GM04503 (cell line): ENCODE measurements around the gene ARFGEF2.
"Not testable (repeated sequence)": the region's sequence is repeated elsewhere in the genome, so short reads cannot be mapped to it uniquely, and the experiment has no call there.

Source experiments
- DNase-seq: peaks from one replicate; pipeline ENCODE4 v3.0.0-alpha.2; 2012; ENCODE audit warnings: low read depth

Gene ARFGEF2

DNA sequence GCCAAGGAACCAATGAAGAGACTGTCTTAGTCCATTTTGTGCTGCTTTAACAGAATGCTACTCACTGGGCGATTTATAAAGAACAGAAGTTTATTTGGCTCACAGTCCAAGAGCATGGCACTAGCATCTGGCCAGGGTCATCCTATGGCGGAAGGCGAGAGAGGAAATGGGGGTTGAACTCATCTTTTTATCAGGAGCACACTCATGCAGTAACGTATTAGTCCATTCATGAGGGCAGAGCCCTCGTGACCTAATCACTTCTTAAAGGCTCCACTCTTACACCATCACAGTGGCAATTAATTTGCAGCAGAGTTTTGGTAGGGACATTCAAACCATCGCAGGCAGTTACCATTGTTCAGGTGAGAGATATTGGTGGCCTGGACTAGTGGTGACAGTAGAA lies 8.5 kb downstream of the ARFGEF2 start:
- no peak for DNase-seq

DNA sequence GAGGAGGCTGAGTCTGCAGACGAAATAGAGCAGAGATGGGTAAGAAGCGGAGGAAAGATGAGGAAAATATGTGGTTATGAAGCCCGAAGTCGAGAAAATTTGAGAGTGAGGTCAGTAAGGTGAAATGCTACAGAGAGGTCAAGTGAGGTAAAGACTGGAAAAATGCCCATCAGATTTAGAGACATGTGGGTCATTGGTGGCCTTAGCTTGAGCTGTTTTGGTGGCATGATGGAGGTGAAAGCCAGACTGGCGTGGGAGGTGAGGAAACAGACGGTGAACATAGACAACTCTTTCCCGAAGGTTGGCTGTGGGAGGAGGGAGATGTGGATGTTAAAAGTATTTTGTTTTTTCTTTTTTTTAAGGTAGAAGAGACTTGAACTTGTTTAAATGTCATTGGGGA lies 9.4 kb downstream of the ARFGEF2 start:
- DNase-seq: no peak

DNA sequence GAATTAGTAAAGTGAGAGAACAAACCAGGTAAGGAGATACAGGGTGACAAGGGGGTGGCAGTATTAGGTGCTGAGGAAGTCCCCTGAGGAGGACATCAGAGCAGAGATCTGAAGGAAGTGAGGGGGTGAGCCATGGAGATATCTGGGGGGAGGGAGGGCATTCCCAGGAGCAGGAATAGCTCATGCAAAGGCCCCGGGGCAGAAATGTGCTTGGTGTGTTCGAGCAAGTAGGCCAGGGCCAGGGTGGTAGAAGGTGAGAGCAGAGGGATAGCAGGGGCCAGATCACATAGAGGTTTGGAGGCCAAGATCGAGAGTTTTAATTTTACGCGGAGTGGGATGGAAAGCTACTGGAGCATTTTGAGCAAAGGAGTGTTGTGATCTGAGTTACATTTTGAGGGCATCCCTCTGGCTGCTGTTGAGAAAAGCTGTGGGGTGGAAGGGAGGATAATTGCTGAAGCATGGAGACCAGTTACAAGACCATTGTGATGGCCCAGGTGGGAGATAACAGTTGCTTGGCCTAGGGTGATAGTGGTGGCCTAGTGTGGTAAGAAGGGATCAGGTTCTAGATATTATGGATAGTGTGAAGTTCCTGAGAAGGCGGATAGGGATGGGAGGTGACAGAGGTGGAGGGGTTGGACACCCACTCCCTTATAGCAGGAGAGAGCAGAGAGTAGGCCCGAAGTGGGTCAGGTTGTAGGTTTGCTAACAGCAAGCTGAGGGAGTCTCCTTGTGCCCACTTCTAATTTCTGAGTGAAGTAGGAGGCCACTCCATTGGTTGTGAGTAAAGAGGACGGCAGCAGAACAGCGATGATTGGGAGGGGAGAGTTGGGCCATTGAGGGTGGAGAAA lies 10.2 kb downstream of the ARFGEF2 start:
- no peak for DNase-seq

DNA sequence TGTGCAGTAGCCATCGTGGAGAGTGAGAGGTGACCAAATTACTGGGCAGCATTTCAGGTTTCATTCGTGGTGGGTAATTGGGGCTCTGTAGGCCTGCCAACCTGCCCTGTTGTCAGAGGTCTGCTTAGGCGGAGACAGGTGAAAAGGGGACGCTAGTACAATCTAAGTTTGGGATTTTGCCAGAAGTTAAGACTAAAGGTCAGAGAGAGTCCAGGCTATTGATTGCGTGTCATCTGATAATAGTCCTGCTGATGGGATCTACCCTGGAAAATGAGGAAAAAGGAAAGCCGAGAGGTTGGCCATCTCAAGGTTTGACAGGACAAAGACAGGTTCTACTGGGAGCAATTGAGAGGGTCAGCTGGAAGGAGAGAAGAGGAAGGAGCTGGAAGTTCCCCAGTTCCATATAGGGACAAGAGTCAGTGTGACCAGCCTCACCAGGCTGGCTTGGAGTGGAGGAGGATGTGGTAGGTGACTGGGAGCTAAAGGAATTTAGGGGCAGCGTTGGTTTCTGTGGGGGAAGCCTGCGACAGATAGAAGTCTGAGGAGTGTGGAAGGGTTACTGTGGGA lies 10.9 kb downstream of the ARFGEF2 start:
- no peak for DNase-seq

DNA sequence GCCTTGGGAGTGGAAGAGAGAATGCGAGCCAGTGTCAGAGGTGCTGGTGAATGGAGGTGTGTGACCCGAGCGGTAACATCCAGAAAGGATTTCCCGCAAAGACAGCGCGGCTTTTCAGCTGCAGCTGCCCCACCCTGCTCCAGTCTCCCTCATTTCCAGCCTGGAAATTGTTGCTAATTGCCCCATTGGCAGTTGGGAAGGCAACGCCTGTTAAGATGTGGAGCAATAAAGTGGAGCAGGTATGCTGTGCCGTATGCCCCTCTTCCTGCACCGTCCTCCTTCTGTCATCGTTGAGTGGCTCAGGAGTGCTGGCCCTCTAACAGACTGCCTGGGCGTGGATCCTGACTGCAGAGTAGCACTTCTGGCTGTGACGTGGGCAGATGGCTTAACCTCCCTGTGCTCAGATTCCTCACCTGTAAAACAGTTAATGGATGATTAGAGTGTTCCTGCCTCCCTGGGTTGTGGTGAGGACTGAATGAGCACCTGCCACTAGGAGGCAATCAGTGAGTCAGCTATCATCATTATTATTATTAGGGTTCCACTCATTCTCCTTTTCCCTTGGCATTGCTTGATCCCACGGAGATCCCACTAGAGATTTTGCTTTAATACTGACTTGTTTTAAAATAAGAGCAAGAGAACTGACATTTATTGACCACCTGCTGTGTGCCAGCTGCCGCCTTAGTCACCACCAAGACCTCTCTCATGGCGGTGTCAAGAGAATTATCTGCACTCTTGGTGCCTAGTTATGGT lies 11.7 kb downstream of the ARFGEF2 start:
- no peak for DNase-seq

DNA sequence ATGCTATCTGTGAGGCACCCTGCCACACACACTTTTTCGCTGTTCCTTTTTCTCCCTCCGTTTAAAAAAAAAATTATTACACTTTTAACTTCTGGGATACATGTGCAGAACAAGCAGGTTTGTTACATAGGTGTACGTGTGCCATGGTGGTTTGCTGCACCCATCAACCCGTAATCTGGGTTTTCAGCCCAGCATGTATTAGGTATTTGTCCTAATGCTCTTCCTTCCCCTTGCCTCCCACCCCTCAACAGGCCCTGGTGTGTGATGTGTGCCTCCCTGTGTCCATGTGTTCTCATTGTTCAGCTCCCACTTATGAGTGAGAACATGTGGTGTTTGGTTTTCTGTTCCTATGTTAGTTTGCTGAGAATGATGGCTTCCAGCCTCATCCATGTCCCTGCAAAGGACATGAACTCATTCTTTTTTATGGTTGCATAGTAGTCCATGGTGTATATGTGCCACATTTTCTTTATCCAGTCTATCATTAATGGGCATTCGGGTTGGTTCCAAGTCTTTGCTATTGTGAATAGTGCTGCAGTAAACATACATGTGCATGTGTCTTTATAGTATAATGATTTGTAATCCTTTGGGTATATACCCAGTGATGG lies 12.9 kb downstream of the ARFGEF2 start:
- not testable (repeated sequence) for DNase-seq

DNA sequence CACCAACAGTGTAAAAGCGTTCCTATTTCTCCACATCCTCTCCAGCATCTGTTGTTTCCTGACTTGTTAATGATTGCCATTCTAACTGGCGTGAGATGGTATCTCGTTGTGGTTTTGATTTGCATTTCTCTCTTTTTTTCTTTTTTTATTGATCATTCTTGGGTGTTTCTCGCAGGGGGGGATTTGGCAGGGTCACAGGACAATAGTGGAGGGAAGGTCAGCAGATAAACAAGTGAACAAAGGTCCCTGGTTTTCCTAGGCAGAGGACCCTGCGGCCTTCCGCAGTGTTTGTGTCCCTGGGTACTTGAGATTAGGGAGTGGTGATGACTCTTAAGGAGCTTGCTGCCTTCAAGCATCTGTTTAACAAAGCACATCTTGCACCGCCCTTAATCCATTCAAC lies 13.5 kb downstream of the ARFGEF2 start:
- not testable (repeated sequence) for DNase-seq

DNA sequence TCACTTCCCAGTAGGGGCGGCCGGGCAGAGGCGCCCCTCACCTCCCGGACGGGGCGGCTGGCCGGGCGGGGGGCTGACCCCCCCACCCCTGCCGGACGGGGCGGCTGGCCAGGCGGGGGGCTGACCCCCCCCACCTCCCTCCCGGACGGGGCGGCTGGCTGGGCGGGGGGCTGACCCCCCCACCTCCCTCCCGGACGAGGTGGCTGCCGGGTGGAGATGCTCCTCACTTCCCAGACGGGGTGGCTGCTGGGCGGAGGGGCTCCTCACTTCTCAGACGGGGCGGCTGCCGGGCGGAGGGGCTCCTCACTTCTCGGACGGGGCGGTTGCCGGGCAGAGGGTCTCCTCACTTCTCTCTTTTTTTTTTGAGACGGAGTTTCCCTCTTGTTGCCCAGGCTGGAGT lies 14.7 kb downstream of the ARFGEF2 start:
- not testable (repeated sequence) for DNase-seq

DNA sequence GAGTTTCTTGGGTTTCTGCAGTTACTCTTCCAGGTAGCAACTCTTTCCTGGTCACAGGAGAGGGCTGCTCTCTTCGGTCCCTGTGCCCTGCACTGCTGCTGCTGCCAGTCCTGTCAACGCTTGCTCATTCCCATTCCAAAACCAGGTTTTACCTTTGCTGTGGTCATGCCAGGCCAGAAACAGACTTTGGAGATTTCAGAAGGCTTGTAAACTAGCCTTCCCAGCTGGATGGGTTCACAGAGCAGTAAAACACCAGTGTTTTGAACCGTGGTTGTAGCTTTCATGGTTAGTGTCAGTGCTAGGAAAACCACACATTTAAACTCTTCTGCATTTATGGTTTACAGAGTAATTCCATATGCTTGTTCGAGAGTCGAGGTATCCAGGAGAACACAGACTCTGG lies 16.2 kb downstream of the ARFGEF2 start:
- DNase-seq: no peak

DNA sequence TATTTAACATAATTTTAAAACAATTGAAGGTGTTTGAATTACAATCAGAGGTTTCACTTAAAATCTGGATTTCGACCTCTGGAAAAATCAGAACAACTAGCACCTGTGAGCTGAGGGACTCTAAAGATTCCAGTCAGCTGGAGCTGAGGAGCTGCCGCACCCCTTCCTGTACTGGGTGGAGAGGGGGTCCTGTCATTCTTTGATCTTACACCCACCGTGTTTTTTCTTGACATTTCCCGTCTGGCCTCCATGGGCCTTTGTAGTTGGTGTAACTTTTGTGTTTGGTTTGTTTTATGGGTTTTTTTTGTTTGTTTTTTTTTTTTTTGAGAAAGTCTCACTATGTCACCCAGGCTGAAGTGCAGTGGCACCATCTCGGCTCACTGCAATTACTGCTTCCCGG lies 17.2 kb downstream of the ARFGEF2 start:
- no peak for DNase-seq

DNA sequence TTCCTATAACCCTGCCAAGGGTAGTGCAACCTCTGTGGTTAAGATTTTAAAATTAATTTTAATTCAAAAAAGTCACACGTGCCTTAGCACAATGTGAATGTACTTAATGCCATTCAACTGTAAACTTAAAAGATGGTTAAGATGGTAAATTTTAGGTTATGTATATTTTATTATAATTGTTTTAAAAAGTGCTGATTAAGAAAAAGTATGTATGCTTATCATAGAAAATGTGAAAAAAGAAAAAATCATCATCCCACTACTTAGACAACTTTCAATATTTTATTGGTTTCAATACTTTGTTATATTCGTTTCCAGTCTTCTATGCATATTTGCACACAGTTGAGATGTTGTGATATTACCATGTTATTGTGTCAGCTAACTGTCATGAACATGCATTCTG lies 18.7 kb downstream of the ARFGEF2 start:
- DNase-seq: no peak

DNA sequence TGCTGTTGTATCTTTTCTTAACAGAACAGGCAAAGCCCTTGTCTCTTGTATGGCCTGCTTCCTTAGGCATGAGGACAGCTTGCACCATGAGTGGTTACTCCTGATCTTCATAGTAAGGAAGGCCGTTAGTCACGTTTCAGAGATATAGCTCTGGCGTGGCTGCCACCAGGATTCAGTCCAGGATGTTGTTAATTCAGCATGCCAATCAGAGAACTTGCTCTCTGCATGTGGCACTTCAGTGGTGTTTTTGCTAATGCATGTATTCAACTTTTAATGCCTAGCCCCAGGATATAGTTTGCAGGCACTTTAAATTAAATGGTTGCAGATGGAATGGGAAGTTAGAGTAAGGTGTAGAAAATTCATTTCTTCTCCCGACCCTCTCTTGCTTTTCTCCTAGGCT lies 20.0 kb downstream of the ARFGEF2 start:
- DNase-seq: no peak

DNA sequence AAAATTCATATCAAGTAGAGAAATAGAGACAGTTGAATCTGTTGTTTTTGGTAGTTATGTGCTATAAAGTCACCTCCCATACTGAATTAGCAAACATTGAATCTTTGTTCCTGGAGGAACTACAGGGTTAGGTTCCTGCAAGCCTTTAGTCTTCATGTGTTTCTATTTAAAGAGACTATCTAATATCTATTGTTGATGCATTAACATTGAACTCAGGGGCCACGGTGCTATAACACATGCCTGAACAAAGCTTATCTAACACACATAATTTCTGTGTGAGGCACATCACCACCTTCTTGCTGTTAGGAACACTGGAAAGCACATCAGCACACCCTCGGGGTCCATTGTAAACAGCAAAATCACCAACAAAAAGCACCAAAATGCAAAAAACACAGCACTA lies 21.2 kb downstream of the ARFGEF2 start:
- DNase-seq: no peak

DNA sequence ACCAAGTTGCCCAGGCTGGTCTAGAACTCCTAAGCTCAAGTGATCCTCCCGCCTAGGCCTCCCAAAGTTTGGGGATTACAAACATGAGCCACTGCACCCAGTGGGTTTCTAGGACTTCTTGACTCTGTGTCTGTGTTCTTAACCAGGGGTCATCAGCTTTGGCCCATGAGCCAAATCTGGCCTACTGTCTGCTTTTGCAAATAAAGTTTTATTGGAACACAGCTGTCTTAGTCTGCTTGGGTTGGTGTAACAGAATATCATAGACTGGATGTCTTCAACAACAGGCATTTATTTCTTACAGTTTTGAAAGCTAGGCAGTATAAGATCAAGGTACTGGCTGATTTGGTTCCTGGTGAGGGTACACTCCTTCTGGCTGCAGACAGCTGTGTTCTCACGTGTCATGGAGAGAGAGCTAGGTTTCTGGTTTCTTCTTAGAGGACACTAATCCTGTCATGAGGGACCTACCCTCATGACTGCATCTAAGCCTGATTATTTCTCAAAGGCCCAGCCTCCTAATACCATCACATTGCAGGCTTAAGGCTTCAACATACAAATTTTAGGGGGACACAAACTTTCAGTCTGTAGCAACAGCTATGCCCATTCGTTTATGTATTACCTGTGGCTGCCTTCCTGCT lies 23.3 kb downstream of the ARFGEF2 start:
- no peak for DNase-seq

DNA sequence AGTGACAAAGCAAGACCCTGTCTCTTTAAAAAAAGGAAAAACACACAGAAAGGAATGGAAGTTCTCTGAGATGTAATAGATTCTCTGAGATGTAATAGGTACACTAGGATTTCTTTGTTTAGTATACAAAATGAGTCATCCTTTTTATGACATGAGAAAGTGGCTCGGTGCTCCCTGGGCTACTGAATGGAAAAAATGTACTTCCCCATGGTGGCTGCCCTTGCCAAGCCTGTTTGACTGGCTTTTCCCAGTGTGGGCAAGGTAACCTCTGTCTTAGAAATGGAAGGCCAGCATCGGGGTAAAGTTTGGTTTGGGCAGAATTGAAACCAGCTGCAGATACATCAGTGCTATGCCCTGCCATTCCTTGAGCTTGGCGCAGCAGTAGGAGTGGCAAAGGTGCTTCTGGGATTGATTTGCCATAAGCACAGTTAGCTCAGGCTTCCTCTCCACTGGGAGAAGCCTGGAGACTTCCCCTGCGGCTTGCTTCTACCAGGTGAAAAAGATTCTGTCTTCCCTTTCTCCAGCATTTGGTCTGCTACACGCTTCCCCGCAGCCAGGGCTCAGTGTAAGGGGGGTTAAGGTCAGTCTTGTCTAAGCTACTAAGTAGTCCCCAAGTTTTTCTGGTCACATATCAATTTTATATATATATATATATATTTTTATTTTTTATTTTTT lies 24.5 kb downstream of the ARFGEF2 start:
- no peak for DNase-seq

DNA sequence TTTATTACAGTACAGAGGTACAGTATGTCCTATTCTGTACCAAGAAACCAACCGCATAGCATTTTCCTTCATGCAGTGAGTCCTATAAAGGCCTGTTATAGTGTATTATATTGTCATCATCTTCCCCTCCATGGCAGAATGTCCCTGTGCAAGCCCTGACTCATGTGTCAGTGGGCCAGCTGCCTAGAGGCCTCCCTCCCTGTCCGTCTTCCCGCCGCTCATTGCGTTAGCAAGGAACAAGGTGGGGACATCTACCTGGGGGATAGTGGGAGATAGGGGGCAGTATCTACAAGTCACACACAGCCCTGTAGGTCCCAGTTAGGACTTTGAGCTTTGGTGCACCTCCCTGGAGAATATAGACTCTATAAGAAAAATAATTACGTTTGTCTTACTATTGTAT lies 27.1 kb downstream of the ARFGEF2 start:
- DNase-seq: no peak

DNA sequence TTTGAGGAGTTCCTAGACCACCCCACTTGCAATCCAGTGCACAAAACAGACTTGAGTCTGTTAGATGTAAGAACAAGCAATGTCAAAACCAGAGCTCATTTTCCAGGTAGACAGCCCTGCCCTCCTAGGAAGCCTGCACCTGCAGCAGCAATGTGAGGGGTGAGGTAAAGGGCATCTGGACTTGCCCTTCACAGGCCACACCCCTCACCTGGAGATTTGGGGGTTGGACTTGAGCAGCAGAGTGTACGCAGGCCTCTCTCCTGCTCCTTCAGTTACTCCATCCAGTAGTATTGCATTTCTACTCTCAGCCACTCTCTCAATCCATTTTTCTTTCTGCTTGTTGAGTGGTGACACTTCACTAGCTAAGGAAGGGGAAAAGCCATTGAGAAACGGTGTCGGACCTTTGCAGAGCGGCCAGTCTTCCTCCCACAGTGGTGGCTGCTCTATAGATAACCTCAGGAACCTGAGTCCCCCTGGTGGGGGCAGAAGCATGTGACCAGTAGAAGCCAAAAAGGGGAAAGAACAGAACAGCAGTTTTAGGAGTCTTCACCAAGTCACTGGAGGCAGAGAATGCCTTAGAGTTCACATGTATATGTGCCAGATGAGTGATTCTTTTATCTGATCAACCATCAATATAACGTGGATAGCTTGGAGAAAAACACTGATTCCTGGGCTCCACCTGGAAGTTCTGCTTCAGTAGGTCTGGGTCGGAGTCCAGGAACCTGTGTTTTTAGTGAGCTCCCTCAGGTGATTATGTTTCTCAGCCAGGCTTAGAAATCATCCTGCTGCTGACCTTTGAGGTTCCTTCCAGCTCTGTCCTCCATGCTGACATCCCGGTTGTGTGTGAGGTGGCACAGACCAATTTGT lies 28.0 kb downstream of the ARFGEF2 start:
- no peak for DNase-seq

DNA sequence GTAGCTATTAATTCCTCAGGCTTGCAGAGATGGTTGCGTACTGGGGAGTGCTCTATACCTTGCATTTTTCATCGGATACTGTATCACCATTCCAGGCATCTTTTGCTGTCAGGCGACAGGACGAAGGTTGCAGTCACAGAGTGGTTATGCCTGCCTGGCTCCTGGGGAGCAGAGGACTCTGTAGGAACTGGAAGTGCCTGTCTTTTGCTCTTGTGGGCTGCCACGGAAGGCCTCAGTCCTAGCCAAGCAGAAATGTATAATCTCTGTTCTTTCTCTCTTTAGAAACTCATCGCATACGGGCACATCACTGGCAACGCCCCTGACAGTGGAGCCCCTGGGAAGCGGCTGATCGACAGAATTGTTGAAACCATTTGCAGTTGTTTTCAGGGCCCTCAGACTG lies 29.5 kb downstream of the ARFGEF2 start:
- DNase-seq: no peak

DNA sequence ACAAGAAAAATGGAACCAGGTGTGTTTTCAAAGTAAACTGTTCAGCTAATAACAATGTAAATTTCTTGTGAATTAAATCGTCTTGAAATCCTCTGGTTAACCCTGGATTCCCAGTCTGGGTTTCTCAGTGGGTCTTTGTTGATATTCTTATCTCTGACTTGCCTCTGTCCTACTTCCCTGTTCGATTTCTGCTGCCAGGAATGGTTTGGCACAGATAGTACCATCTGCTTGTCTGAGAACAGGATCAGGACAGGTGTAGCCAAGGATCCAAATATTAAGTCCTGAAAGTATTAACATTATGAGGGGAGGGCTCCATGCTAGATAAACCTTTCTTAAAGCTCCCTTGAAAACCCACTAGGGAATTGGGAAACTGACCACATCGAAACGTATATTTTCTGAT lies 30.1 kb downstream of the ARFGEF2 start:
- no peak for DNase-seq

DNA sequence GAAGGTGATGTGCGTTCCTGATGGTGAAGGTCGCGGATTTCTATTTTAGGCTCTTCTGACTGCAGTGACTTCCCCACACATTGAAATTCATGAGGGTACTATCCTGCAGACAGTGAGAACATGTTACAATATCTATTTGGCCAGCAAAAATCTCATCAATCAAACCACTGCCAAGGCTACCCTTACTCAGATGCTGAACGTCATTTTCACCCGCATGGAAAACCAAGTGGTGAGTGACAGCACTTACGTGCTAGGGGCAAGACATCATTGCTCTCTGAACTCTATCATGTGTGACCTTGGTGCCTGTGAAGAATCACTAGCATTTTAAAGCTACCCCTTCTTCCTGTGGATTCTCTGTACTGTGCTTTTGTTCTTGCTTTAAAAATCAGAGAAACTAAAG lies 31.1 kb downstream of the ARFGEF2 start:
- no peak for DNase-seq

DNA sequence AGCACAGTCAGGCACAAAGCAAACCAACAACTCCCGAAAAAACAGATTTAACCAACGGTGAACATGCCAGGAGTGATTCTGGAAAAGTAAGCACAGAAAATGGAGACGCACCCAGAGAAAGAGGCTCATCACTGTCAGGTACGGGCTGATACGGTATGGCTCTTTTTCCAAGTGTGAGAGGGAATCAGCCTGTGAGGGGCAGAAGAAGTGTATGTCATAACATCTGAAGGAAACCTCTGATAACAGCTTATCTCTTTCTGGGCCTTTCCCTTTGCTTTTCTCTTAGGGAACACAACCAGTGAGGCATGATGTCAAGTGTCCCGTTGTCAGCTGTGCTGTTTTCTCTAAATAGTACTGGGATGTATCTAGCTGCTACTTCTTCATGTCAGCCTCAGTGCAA lies 32.1 kb downstream of the ARFGEF2 start:
- DNase-seq: no peak
